ENCODE results near the gene WNK1. TPM values are rescaled to one million over a fixed set of nuclear protein-coding genes. Genes with fewer than 3 reads are reported as not detected.

The WNK1 gene
- total and polyA plus RNA-seq, 7 experiments from 2014 or later = 22.9 to 200 (median 164) TPM

- Histone ChIP-seq H3K4me3 (ENCODE audit: low read length) (no peak overlapping the region), H3K27me3 (ENCODE audit: control insufficient read depth in 2 of 2, insufficient read depth in 2 of 2, low read length in 2 of 2) (no peaks in the 10 kb centered on the region), H3K9me3 (ENCODE audit: control insufficient read depth in 2 of 3, low read length in 3 of 3) (no peaks in the 10 kb centered on the region), H3K36me3 (ENCODE audit: control insufficient read depth in 2 of 3, insufficient read depth in 3 of 3, low read length in 3 of 3) (no peaks in the 10 kb centered on the region), H3K4me1 (ENCODE audit: control insufficient read depth in 2 of 2, insufficient read depth in 2 of 2, low read length in 2 of 2) (peaks cover 0 to 9% of the 10 kb centered on the region in 2 donors), H3K27ac (ENCODE audit: low read depth, low read length) (no peak overlapping the region)
- DNase-seq (peak in 1 of 9 donors; percentile 47), ATAC-seq (no peak)
- peaks cover 0 to 1% (median 0%) of the 10 kb centered on the region in 5 donors for H3K36me3 Mint-ChIP-seq
- no peak overlapping the region for H3K4me3 Mint-ChIP-seq
- H3K9me3 Mint-ChIP-seq = peaks cover 0 to 2% (median 0%) of the 10 kb centered on the region in 11 donors
- H3K27ac Mint-ChIP-seq = peak overlapping the region in 2 of 9 donors; percentile 23 to 57
- peaks cover 9 to 28% (median 13%) of the 10 kb centered on the region in 7 donors for H3K4me1 Mint-ChIP-seq
- intact Hi-C loops (cut with micrococcal nuclease) = loop anchor here in 1 of 2 donors (2.0 kb wide), 1 partner anchor 37 kb away; no protein-coding TSS in a partner anchor
- POLR2A ChIA-PET = interaction anchor here (0.6 kb wide), 1 partner anchor 138 kb away, joined by 3 read pairs; no protein-coding TSS in a partner anchor
- CTCF ChIA-PET = no interaction called here
- H3K27me3 Mint-ChIP-seq = no peaks in the 10 kb centered on the region
Measured at GRCh38 chr12:713281-713875, 39.0 kb upstream of the WNK1 start.

GRCh38 chr12:716506-716905 is 35.9 kb upstream of the WNK1 start:
- no peak overlapping the region for H3K27ac ChIP-seq (ENCODE audit: low read depth, low read length)
- Mint-ChIP-seq H3K4me1 (peaks cover 25 to 49% (median 39%) of the 10 kb centered on the region in 7 donors), H3K27ac (peak overlapping the region in 6 of 9 donors; percentile 4 to 70 (median 32)), H3K9me3 (peaks cover 0 to 3% (median 0%) of the 10 kb centered on the region in 11 donors), H3K36me3 (peaks cover 0 to 13% (median 0%) of the 10 kb centered on the region in 5 donors), H3K4me3 (peak overlapping the region in 3 of 10 donors; percentile 7 to 51 (median 22)), H3K27me3 (no peaks in the 10 kb centered on the region)
- H3K4me3 ChIP-seq (ENCODE audit: low read length) = no peak overlapping the region
- DNase-seq (peak in 1 of 9 donors; percentile 37), ATAC-seq (no peak)
- H3K9me3 ChIP-seq (ENCODE audit: control insufficient read depth in 2 of 3, low read length in 3 of 3) = no peaks in the 10 kb centered on the region
- H3K27me3 ChIP-seq (ENCODE audit: control insufficient read depth in 2 of 2, insufficient read depth in 2 of 2, low read length in 2 of 2) = no peaks in the 10 kb centered on the region
- ChIA-PET POLR2A (interaction anchor here (0.7 to 2.6 kb wide), 3 partner anchors 10 to 32 kb away, joined by 3 to 7 read pairs (median 3); no protein-coding TSS in a partner anchor), CTCF (interaction anchor here (0.6 to 0.9 kb wide), 3 partner anchors 35 to 866 kb away, joined by 3 to 8 read pairs (median 6); partner anchors contain the start of gene WNK1)
- no peaks in the 10 kb centered on the region for H3K36me3 ChIP-seq (ENCODE audit: control insufficient read depth in 2 of 3, insufficient read depth in 3 of 3, low read length in 3 of 3)
- intact Hi-C loops (cut with micrococcal nuclease) = no loop called here
- H3K4me1 ChIP-seq (ENCODE audit: control insufficient read depth in 2 of 2, insufficient read depth in 2 of 2, low read length in 2 of 2) = peaks cover 0 to 25% of the 10 kb centered on the region in 2 donors

- Mint-ChIP-seq H3K4me1 (peaks cover 32 to 67% (median 50%) of the 10 kb centered on the region in 7 donors), H3K4me3 (peak overlapping the region; percentile 45 to 87 (median 71))
Measured at GRCh38 chr12:718756-719102, 33.6 kb upstream of the WNK1 start.

GRCh38 chr12:720231-720941 is 32.0 kb upstream of the WNK1 start:
- Mint-ChIP-seq H3K27me3 (no peaks in the 10 kb centered on the region), H3K27ac (peak overlapping the region; percentile 34 to 92 (median 78)), H3K4me3 (peak overlapping the region; percentile 1 to 87 (median 71)), H3K36me3 (peaks cover 0 to 15% (median 0%) of the 10 kb centered on the region in 5 donors), H3K9me3 (peaks cover 0 to 3% (median 0%) of the 10 kb centered on the region in 11 donors), H3K4me1 (peaks cover 42 to 82% (median 67%) of the 10 kb centered on the region in 7 donors)
- Histone ChIP-seq H3K36me3 (ENCODE audit: control insufficient read depth in 2 of 3, insufficient read depth in 3 of 3, low read length in 3 of 3) (no peaks in the 10 kb centered on the region), H3K27ac (ENCODE audit: low read depth, low read length) (peak overlapping the region; percentile 3), H3K9me3 (ENCODE audit: control insufficient read depth in 2 of 3, low read length in 3 of 3) (no peaks in the 10 kb centered on the region), H3K4me1 (ENCODE audit: control insufficient read depth in 2 of 2, insufficient read depth in 2 of 2, low read length in 2 of 2) (peaks cover 11 to 48% of the 10 kb centered on the region in 2 donors), H3K4me3 (ENCODE audit: low read length) (no peak overlapping the region), H3K27me3 (ENCODE audit: control insufficient read depth in 2 of 2, insufficient read depth in 2 of 2, low read length in 2 of 2) (no peaks in the 10 kb centered on the region)
- ATAC-seq = no peak
- ChIA-PET POLR2A (interaction anchor here (0.6 to 1.8 kb wide), 8 partner anchors 9 to 152 kb away, joined by 3 to 15 read pairs (median 3); no protein-coding TSS in a partner anchor), CTCF (interaction anchor here (1.0 to 1.6 kb wide), 5 partner anchors 9 to 94 kb away, joined by 3 to 5 read pairs (median 5); no protein-coding TSS in a partner anchor)
- intact Hi-C loops (cut with micrococcal nuclease) = no loop called here
- no peak for DNase-seq

More at GRCh38 chr12:718756-719102, 33.6 kb upstream of the WNK1 start:
- no peaks in the 10 kb centered on the region for H3K27me3 ChIP-seq (ENCODE audit: control insufficient read depth in 2 of 2, insufficient read depth in 2 of 2, low read length in 2 of 2)
- H3K27me3 Mint-ChIP-seq = no peaks in the 10 kb centered on the region
- H3K36me3 ChIP-seq (ENCODE audit: control insufficient read depth in 2 of 3, insufficient read depth in 3 of 3, low read length in 3 of 3) = no peaks in the 10 kb centered on the region
- H3K4me1 ChIP-seq (ENCODE audit: control insufficient read depth in 2 of 2, insufficient read depth in 2 of 2, low read length in 2 of 2) = peaks cover under 1 to 33% of the 10 kb centered on the region in 2 donors
- H3K4me3 ChIP-seq (ENCODE audit: low read length) = peak overlapping the region; percentile 43
- H3K9me3 Mint-ChIP-seq = peaks cover 0 to 3% (median 0%) of the 10 kb centered on the region in 11 donors
- peak in 1 of 9 donors; percentile 24 for DNase-seq
- intact Hi-C loops (cut with micrococcal nuclease) = loop anchor here in 1 of 2 donors (1.0 to 2.0 kb wide), 3 partner anchors 10 to 33 kb away; no protein-coding TSS in a partner anchor
- H3K27ac Mint-ChIP-seq = peak overlapping the region; percentile 78 to 93 (median 86)
- H3K27ac ChIP-seq (ENCODE audit: low read depth, low read length) = peak overlapping the region; percentile 51
- H3K36me3 Mint-ChIP-seq = peaks cover 0 to 13% (median 0%) of the 10 kb centered on the region in 5 donors
- ChIA-PET POLR2A (interaction anchor here (0.6 to 1.5 kb wide), 4 partner anchors 10 to 97 kb away, joined by 3 to 11 read pairs (median 5); no protein-coding TSS in a partner anchor), CTCF (interaction anchor here (1.6 kb wide), 1 partner anchor 35 kb away, joined by 5 read pairs; no protein-coding TSS in a partner anchor)
- peak; percentile 10 for ATAC-seq
- no peaks in the 10 kb centered on the region for H3K9me3 ChIP-seq (ENCODE audit: control insufficient read depth in 2 of 3, low read length in 3 of 3)

- Histone ChIP-seq H3K36me3 (ENCODE audit: control insufficient read depth in 2 of 3, insufficient read depth in 3 of 3, low read length in 3 of 3) (no peaks in the 10 kb centered on the region), H3K4me1 (ENCODE audit: control insufficient read depth in 2 of 2, insufficient read depth in 2 of 2, low read length in 2 of 2) (peaks cover 26 to 68% of the 10 kb centered on the region in 2 donors), H3K9me3 (ENCODE audit: control insufficient read depth in 2 of 3, low read length in 3 of 3) (no peaks in the 10 kb centered on the region), H3K4me3 (ENCODE audit: low read length) (no peak overlapping the region), H3K27ac (ENCODE audit: low read depth, low read length) (no peak overlapping the region), H3K27me3 (ENCODE audit: control insufficient read depth in 2 of 2, insufficient read depth in 2 of 2, low read length in 2 of 2) (no peaks in the 10 kb centered on the region)
- peaks cover 37 to 96% (median 89%) of the 10 kb centered on the region in 7 donors for H3K4me1 Mint-ChIP-seq
- intact Hi-C loops (cut with micrococcal nuclease) = loop anchor here in 1 of 2 donors (1.0 kb wide), 2 partner anchors 8 to 39 kb away; no protein-coding TSS in a partner anchor
- H3K4me3 Mint-ChIP-seq = peak overlapping the region; percentile 1 to 56 (median 40)
- ATAC-seq (peak; percentile 69), DNase-seq (peak in 1 of 9 donors; percentile 31)
- ChIA-PET POLR2A (interaction anchor here (1.0 to 10.1 kb wide), 2 partner anchors 19 to 28 kb away, joined by 3 to 153 read pairs; partner anchors contain the start of gene WNK1), CTCF (interaction anchor here (8.0 kb wide), 1 partner anchor 27 kb away, joined by 70 read pairs; the partner anchor contains the start of gene WNK1)
- H3K27me3 Mint-ChIP-seq = no peaks in the 10 kb centered on the region
- peaks cover 0 to 3% (median 0%) of the 10 kb centered on the region in 11 donors for H3K9me3 Mint-ChIP-seq
- peak overlapping the region; percentile 67 to 95 (median 89) for H3K27ac Mint-ChIP-seq
- H3K36me3 Mint-ChIP-seq = peaks cover 0 to 17% (median 0%) of the 10 kb centered on the region in 5 donors
Measured at GRCh38 chr12:724194-724855, 28.1 kb upstream of the WNK1 start.
